ENCODE data around the gene FBXL19.

GRCh38 chr16:30983898-30984610 lies 60.7 kb downstream of the FBXL19 start:
- TF ChIP-seq ZNF563 (CRISPR knock-in tag; IDR thresholded peaks at IDR 0.05): no peak
- TF ChIP-seq CTCF (CRISPR knock-in tag; IDR thresholded peaks at IDR 0.05): no peak
- no peak for TF ChIP-seq SNRNP70 (IDR thresholded peaks at IDR 0.05; ENCODE audit: low read depth, low read length)
- no peak for TF ChIP-seq ZNF136 (CRISPR knock-in tag; IDR thresholded peaks at IDR 0.05; ENCODE audit: low read depth)
- no peak for TF ChIP-seq ZSCAN12 (CRISPR knock-in tag; IDR thresholded peaks at IDR 0.05)
- no peak for TF ChIP-seq NBN (conservative IDR thresholded peaks at IDR 0.05)
- no peak for TF ChIP-seq CEBPB (IDR thresholded peaks at IDR 0.05; ENCODE audit: borderline replicate concordance, low read depth, low read length)
- TF ChIP-seq ZNF441 (CRISPR knock-in tag; IDR thresholded peaks at IDR 0.05; ENCODE audit: borderline replicate concordance): no peak
- TF ChIP-seq ZNF263 (CRISPR knock-in tag; IDR thresholded peaks at IDR 0.05): no peak
- no peak for TF ChIP-seq PRPF4 (IDR thresholded peaks at IDR 0.05; ENCODE audit: low read depth, low read length, poor library complexity, severe bottlenecking)
- TF ChIP-seq ZKSCAN8 (CRISPR knock-in tag; IDR thresholded peaks at IDR 0.05; ENCODE audit: borderline replicate concordance): no peak
- no peak for TF ChIP-seq ZNF576 (CRISPR knock-in tag; IDR thresholded peaks at IDR 0.05)
- no peak for TF ChIP-seq NR2F2 (IDR thresholded peaks at IDR 0.05; ENCODE audit: borderline replicate concordance, low read depth)

Data from HepG2 (cell line).